GM21576 (cell line): ENCODE measurements around the gene SFRP5.

ENCODE experiments used
- ATAC-seq: cut with Tn5 transposase; IDR thresholded peaks from one replicate; pipeline ENCODE4 v1.9.1; 2021; ENCODE audit warnings: mild to moderate bottlenecking, moderate library complexity; ENCODE audit not compliant: unreplicated experiment

The SFRP5 gene

DNA sequence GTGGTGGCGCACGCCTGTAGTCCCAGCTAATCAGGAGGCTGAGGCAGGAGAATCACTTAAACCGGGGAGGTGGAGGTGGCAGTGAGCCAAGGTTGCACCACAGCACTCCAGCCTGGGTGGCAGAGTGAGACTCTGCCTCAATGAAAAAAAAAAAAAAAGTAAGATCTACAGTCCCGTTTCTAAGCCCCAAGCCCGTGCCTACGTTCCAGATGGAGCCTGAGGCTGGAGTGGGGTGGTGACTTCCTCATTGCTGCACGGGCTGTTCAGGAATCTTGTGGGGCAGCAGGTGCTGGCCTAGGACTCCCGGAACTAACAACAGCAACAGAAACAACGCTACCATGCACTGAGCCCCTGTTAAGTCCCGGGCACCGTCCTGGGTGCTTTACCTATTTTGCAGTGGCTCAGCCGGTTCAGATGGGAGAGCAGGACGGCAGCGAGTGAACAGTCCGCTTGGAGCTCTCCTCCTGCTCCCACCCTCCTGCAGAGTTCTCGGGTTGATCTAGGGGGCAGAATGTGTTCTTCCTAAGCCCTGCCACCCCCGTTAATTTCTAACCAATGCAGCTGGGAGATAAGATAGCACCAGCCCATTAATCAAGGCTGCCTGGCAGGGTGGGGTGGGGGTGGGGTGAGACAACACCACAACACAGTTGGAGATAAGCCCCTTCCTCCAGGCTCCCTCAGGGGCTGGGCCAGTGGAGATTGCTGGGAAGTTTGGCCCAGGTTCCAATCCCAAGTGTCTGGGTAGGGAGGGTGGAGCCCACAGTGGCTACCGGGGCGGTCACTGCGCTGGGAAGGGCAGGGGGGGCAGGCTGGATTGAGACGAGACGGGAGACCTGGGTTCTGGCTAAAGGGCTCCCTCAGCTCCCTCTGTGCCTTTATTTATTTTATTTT, 17.0 kb upstream of the SFRP5 start:
- ATAC-seq: no peak

DNA sequence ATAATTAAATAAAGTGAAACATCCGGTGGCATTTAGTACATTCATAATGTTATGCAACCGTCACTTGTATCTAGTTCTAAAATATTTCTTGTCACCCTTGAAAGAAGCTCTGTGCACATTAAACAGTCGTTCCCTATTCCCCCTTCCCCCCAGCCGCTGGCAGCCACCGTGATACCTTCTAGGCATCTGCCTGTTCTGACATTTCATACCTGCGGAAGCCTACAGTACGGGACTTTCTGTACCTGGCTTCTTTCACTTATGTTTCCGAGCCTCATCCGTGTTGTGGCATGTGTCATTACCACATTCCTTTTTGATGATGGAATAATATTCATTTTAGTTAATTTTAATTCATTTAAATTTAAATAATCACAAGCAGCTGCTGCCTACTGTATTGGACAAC, 13.9 kb upstream of the SFRP5 start:
- ATAC-seq: no peak

DNA sequence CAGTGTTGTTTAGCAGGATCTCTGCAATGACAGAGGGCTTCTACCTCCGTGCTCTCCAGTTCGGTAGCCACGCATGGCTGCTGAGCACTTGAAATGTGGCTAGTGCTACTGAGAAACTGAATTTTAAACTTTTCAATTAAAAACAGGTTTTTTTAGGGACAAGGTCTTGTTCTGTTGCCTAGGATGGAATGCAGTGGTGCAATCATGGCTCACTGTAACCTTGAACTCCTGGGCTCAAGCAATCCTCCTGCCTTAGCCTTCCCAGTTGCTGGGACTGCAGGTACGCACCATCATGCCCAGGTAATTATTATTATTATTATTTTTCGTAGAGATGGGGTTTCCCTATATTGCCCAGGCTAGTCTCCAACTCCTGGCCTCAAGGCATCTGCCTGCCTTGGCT, 13.4 kb upstream of the SFRP5 start:
- no peak for ATAC-seq

DNA sequence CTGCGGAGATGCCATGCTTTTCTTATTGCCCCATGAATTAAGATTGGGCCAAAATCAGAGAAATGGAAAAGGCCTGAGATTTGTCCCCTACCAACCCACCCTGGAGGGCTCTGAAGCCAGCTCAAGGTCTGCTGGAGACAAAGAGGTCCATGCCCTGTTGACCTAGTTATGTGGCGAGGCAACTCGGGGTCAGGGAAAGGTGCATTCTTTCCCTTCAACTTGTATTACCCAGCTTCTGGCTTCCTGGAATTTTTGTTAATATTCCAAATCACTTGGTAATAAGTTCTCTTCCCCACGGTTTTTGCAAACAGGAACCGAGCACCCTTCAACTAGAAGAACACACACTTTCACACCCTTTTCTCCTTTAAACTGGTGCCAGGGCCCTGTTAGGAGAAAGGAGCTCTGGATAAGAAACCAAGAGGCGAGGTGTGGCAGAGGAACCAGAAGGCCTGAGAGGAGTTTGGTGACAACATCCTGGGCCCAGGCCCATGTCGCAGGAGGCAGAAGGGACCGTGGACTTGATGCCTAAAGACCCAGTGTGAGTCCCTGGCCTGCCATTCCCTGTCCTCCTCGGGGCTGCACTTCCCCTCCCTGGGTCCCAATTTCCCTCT, 12.5 kb upstream of the SFRP5 start:
- ATAC-seq: no peak

DNA sequence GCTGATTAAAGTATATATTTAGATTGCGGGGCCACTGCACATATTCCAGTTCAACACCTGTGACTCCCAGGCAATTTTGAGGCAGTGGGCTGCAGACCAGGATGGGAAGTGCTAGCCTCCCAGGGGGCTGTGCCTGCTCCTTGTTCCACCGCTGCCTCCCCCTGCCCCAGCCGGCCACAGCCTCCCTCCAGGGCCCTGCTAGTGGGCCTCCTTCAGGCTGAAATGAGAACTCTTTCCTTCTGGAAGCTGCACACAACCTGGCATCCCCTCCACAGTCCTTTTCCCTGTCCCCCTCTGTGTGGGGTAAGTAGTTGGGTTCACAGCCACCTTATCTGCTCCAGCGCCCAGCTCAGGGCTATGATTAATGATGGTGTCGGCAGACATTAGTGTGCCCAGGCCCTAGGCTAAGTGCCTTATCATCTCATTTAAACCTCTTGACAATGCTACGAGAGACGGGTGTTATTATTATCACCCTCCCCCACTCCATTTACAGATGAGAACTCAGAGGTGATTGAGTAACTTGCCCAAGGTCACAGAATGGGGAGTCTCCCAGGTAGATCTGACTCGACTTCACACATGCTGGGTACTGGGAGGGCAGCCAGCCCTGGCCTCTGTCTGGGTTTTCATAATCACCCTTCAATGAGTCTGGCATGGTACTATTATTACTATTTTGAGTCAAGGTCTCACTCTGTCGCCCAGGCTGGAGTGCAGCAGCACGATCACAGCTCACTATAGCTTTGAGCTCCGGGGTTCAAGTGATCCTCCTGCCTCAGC, 10.8 kb upstream of the SFRP5 start:
- ATAC-seq: no peak

DNA sequence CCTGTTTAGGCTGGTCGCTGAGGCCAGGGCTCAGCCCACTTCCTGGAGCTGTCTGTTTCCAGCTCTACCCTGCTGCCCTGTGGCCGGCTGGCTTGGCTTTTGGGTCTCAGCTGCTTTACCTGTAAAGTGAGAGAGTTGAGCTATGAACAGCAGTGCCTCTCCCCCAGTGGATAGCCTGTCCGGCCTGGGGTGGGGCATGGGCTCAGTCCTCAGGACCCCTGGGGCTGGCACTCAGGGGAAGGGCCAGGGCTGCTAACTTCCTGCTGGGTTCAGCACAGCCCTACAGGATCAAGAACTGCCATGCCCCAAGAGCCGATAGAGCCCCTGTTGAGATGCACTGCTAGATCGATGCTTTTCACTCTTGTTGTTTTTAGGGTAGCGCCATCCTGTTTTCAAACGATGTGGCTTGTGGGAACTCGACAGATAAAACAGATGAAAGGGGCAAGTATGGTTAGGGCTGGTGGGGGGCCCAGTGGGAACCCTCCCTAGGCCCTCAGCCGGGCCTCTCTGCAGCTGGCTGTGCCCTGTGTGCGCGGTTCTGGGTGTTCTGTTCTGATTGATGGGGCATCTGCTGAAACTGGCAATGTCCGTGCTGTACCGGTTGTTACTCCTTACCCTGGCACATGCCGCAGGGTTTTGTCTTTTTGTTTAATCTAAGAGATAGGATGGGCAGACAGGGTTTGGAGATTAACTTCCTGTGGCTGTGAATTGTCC, 10.0 kb upstream of the SFRP5 start:
- ATAC-seq: no peak

DNA sequence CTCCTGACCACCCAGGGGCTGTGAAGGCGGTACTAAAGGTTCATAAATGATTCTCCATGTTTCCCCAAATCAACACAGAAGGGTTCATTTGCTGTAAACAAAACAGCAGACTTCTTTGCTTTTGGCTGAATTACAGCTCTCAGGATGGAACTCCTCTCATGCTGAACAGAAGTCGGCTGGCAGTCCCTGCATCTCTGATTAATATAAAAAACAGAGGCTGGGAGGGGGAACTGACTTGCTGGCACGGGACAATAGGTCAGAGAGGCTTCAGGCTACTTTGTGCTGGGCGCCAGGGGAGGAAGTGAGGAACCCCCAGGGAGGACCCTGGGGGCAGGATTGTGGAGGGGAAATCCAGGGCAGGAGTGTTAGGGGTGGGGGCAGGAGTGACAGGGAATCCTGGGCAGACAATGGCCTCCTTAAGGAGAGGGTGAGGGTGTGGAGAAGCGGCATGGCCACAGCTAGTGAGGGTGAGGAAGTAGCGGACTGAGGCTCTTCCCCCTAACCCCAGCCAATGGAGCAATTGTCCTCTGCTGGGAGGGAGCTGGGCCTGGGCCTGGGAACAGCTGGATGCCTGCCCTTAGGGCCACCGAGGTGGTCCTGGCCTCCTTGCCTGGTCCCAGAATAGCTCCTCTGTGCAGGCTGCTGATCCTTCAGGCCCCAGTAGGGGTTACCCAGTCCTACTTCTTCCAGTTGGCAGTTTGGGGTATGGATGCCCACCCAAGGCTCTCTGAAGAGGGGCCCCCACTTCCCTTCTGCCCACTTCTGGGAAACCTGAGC, 9.2 kb upstream of the SFRP5 start:
- no peak for ATAC-seq

DNA sequence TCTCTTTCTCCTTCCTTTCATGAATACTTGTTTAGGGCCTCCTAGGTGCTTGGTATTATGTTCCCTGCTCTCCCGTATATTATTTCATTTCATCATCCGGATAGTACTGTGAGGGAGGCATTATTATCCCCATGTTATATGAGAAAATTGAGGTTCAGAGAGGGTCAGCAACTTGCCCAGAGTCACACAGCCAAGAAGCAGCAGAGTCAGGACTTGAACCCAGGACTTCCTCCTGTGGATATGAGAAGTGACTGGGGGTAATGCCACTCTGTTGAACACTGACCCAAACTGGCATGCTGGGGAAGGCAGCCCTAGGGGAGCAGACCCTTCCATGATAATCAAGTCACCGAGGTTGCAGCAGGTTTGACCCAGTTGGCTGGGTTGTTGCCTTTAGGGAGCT, 8.2 kb upstream of the SFRP5 start:
- ATAC-seq: no peak

DNA sequence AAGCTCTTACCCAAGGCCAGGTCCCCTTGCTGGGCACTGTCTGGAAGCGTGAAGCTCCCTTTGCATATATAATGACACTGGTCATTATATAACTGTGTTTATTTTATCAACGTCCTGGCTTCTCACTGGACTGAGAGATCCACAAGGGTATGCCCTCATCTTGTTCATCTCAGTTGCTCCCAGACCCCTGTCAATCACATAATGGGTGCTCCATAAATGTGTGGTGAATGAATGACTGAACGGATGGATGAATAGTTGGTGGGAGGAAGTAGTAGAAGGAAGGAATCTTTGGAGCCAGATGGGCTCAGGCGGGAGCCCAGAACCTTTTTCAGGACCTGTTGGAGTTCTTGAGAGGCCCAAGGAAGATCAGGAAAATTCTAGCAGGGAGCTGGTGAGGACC, 7.7 kb upstream of the SFRP5 start:
- ATAC-seq: no peak

DNA sequence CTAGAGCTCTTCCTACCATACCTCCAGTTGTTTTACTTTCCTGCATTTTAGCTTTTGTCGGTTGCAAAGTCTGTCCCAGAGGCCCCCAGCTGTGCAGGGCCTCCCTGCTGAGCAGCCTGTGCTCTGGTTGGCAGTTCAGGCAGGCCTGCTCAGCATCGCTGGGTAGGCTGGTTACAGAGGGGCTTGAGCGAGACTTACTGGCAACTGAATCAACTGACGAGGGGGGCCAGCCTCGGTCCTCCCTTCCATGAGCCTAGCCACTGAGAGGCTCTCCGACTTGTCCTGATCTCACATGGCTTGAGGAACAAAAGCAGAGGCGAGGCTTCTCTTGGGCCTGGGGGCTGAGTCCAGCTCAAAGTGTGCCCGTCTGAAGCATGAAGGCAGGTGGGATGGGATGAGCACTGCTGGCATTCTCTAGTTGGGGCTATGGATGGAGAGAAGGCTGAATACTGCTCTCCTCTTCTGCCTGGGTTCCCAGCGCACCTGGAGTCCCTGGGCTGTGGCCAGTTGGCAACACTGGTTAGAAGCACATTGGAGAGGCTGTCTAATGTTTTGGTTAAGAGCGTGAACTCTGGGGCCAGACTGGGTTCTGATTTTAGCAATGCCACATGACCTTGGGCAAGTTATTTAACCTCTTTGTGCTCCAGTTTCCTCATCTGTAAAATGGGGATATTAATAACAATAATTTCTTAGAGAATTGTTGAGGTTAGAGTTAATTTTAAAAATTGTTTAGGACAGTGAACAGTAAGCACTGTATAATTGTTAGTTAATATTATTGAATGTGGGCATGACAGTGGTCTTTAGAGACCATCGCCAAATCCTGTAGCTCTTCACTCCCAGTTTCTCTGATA, 6.9 kb upstream of the SFRP5 start:
- no peak for ATAC-seq

DNA sequence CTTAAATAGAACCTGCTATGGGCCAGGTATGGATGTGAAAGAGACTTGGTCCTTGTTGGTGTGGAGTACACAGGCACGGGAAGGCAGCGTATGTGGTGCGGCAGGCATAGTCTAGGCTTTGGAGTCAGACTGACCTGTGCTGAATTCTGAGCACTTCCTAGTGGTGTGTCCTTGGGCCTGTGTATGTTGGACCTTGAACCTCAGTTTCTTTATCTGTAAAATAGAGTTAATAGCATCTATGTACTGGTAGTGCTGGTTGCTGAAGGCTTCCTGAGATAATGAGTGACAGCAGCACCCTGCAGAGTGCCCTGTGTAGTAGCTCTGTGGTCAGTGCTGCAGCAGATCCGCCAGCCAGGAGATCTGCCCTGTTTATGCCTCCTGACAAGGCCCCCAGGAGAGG, 5.3 kb upstream of the SFRP5 start:
- ATAC-seq: no peak

DNA sequence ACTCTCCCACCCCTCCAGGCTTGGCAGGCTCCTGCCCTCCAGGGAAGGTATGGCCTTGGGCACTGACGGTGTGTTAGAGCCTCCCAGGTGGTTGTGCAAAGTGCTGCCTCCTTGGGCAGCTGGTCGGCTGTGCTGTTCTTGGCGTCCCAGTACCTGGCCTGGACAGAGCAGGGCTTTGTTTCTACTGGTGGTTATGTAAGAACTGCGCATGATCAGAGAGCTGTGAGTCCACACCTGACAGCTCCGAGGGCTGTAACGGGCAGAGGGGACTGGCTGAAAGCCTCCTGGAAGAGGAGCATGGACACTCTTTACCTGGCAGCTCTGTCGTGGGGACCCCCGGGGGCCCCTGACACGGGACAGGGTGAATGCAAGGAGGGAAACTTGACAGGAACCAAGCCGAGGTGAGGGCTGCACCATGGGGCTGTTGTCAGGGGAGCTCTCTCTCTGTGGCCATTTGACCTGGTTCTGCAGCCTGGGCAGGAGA, 3.1 kb upstream of the SFRP5 start:
- ATAC-seq: no peak

DNA sequence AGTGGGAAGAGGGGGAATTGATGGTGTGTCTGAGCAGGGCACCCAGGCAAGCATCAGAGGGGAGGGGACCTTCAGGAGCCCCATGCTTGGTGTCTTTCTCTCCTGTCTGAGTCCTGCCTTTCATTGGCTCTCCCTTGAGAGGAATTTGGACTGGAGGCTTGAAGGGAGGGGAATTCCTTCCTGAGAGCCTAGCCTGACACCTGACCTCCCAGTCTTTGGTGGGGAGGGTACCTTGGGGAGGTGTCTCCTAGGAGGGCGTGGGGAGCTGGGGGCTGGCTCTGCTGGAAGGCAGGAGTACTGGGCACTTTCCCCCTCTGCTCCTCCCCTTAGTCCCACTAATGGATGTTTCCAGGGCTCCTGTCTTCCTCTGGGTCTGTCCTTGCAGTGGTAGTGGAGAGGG, 1.3 kb upstream of the SFRP5 start:
- no peak for ATAC-seq

DNA sequence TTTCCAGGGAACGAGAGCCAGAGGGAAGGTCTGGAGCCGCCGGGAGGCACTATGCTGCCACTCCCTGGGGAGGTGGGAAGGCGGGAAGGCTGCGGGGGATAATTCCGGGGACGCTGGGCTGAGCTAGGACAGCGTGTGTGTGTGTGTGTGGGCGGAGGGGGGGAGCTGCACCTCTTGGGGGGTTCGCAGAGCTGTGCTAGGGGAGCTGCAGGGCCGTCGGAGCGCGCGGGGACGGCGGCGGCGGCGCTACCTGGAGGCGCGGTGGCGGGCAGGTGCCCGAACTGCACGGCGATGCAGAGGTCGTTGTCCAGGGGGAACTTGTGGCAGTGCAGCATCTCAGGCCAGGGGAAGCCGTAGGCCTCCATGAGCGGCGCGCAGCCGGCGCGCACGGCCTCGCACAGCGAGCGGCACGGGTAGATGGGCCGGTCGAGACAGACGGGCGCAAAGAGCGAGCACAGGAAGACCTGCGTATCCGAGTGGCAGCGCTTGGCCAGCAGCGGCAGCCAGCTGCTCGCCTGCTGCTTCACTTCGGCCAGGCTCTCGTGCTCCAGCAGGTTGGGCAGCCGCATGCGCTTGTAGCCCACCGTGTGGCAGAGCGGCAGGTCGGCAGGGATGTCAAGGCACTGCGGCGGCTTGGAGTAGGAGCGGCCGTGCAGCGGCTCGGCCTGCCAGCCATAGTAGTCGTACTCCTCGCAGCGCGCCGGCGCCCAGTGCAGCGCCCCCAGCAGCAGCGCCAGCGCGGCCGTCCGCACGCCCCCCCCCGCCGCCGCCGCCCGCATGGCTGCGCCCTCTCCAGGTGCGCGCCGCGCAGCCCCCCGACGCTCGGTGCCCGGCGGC, 526 bp downstream of the SFRP5 start:
- no peak for ATAC-seq

DNA sequence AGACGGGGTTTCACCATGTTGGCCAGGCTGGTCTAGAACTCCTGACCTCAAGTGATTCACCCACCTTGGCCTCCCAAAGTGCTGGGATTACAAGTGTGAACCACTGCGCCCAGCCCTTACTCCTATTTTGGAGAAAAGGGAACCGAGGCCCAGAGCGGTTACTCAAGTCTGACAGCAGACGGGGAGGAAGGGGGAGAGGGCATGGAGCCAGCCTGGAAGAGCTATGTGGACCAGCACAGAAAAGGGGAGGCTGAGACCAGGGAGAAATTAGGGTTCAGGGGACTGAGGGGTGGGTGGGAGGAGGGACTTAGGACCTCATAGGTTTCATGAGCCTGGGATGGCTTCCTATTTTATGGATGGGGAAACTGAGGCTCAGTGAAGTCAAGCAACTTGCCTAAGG, 1.5 kb downstream of the SFRP5 start:
- no peak for ATAC-seq

DNA sequence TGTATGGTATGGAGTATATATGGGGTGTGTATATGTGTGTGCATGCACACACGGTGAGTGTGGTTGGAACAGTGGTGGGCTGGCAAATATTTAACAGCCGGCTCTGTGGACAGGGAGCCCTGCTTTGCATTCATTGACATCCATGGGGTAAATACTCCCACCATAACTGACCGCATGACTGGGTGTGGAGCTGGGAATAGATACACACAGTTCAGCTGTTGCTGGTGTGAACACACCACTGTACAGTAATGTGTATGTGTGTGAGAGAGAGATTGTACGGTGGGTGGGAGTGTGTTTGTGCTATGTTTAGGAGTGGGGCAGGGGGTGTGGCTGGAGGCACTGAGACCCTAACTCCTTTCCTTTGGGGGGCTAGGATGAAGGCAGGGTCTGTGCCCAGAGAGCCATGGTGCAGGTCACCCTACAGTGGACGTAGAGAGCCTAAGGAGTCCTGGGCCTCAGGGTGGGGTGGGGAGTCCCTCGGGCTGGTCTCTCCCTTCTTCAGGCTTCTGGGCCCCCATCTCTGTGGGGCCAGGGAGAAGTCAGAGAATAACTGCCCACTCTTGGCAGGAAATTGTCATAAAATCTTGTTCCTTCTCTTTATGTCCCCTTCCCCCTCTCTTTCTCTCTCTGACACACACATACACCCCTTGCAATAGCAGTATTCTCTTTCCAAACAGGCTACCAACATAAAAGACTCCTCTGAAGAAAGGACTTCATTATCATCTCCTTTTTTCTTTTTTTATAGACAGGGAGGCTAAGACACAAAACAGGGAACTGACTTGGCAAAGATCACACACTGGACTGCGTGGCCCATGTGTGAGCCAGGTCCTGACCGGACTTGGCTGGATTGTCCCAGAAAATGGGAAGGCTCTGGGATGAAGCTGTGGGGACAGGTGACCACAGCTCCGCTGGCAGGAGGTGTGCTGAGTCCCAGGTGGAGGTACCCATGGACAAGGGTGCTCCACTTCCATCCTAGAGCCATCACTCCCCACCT, 3.2 kb downstream of the SFRP5 start:
- no peak for ATAC-seq
